ENCODE data around the gene PLEKHA1. TPM values are rescaled to one million over a fixed set of nuclear protein-coding genes. Genes with fewer than 3 reads are reported as not detected.

PLEKHA1 gene
- total and polyA plus RNA-seq, 2 donors (not counting 3 experiments of a cell fraction or from before 2014, with no cell fraction given): 21.6 to 58.8 TPM

GRCh38 chr10:122373721-122374120 is 787 bp upstream of the PLEKHA1 start:
- intact Hi-C loops (cut with micrococcal nuclease) (loop anchor here (1.0 to 10.0 kb wide), 6 partner anchors 63 to 491 kb away; no protein-coding TSS in a partner anchor), dilution Hi-C loops (cut with MboI; ENCODE audit: extremely low pct_ligation_motif_present, low sequenced_read_pairs) (no loop called here)
- FAIRE-seq (no peak), DNase-seq (ENCODE audit: low read depth, low spot score) (no peak)
- Histone ChIP-seq H3K27ac (ENCODE audit: insufficient read depth, low read depth, low read length) (peak overlapping the region; percentile 47), H3K4me1 (ENCODE audit: control insufficient read depth, extremely low read depth, insufficient read depth, low read length) (peaks cover 17% of the 10 kb centered on the region), H3K4me3 (replicated peaks in 1 of 3; ENCODE audit: insufficient read depth in 1 of 3, low read depth in 1 of 3, low read length in 3 of 3) (peak overlapping the region; percentile 34 to 93 (median 89)), H3K36me3 (ENCODE audit: control insufficient read depth in 2 of 2, extremely low read depth in 1 of 2, insufficient read depth in 2 of 2, low read length in 2 of 2) (no peaks in the 10 kb centered on the region), H3K9me1 (replicated peaks; ENCODE audit: control insufficient read depth, extremely low read depth, insufficient read depth, low read length) (no peaks in the 10 kb centered on the region), H3K9ac (replicated peaks; ENCODE audit: extremely low read depth, insufficient read depth, low read length) (peak overlapping the region; percentile 86), H3K9me3 (replicated peaks; ENCODE audit: control insufficient read depth, insufficient read depth, low read length) (no peaks in the 10 kb centered on the region), H3K27me3 (ENCODE audit: control insufficient read depth in 2 of 2, insufficient read depth in 2 of 2, low read length in 2 of 2) (no peaks in the 10 kb centered on the region), H4K20me1 (replicated peaks; ENCODE audit: control insufficient read depth, extremely low read depth, insufficient read depth, low read length) (no peaks in the 10 kb centered on the region), H3K79me2 (ENCODE audit: control insufficient read depth, insufficient read depth, low read length) (peaks cover 32% of the 10 kb centered on the region), H2AFZ (ENCODE audit: low read depth, low read length) (peak overlapping the region; percentile 93), H3K4me2 (ENCODE audit: insufficient read depth, low read length) (peak overlapping the region; percentile 99)
- ChIA-PET POLR2A (interaction anchor here (0.9 to 2.2 kb wide), 3 partner anchors 31 to 65 kb away, joined by 5 to 9 read pairs (median 7); no protein-coding TSS in a partner anchor), CTCF (interaction anchor here (1.0 to 3.8 kb wide), 17 partner anchors 9 to 232 kb away, joined by 3 to 27 read pairs (median 5); no protein-coding TSS in a partner anchor)
- no peak for TF ChIP-seq JUN (IDR thresholded peaks at IDR 0.05; ENCODE audit: borderline replicate concordance, insufficient read depth, insufficient read length, low read depth)
- TF ChIP-seq EZH2 (IDR thresholded peaks at IDR 0.05; ENCODE audit: borderline replicate concordance, low read depth, low read length, severe bottlenecking): no peak
- TF ChIP-seq FOS (IDR thresholded peaks at IDR 0.05; ENCODE audit: borderline replicate concordance, insufficient read depth, low read length): no peak
- TF ChIP-seq CTCF (IDR thresholded peaks at IDR 0.05; ENCODE audit: extremely low read depth in 1 of 2, insufficient read depth in 1 of 2, low read depth in 1 of 2, low read length in 2 of 2): no peak
- no peak for TF ChIP-seq GATA2 (IDR thresholded peaks at IDR 0.05; ENCODE audit: insufficient read depth, insufficient read length, low read depth, low read length)
- TF ChIP-seq POLR2A (IDR thresholded peaks at IDR 0.05; ENCODE audit: low read depth, low read length): no peak
- TF ChIP-seq MAX (IDR thresholded peaks at IDR 0.05; ENCODE audit: insufficient read depth, insufficient read length): no peak
- TF ChIP-seq POLR2AphosphoS5 (IDR thresholded peaks at IDR 0.05; ENCODE audit: insufficient read depth, low read depth, low read length): no peak
- TF ChIP-seq MYC (IDR thresholded peaks at IDR 0.05; ENCODE audit: low read depth, low read length): no peak
- BruUV-seq (replicated peaks): TSS peak; percentile 27
